HG03103 (cell line): ENCODE results near the gene IL1RAPL1.

ENCODE experiments used
- ATAC-seq: cut with Tn5 transposase; IDR thresholded peaks from one replicate; pipeline ENCODE4 v1.9.1; 2021; ENCODE audit warnings: low read depth; ENCODE audit not compliant: unreplicated experiment

Gene IL1RAPL1

DNA sequence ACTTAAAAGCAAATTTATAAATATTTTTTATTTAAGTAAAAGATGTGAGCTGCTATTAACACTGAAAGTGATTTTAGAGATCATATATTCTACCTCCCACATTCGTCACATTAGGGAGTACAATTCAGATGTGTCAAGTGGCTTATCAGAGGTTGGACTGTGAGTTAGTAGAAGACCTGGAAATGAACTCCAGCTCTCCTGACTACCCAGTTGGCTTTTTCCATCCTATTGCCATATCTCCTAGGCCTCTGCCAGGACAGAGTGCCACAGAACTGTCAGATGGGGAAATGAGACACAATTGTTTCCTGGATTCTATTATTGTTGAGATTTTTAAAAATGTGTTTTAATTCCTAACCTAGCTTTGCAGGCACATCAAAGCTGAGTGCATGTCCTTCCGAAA lies 994.0 kb downstream of the IL1RAPL1 start:
- ATAC-seq = no peak

DNA sequence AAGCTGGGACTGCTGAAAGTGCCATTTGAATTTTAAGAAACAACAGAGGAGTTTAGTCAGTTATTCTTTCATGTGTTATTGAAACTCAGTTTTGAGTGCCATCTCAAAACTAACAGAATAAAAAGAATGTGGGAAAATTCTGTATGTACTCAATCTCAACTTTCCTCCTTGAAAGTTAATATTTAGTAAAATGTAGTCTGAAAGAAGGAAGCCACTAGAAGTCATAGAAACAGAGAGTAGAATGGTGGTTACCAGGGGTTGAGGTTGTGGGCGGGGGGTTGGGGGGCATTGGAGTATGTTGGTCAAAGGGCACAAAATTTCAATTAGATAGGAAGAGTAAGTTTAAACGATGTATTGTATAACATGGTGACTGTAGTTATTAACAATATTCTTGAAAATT lies 999.9 kb downstream of the IL1RAPL1 start:
- ATAC-seq = no peak

DNA sequence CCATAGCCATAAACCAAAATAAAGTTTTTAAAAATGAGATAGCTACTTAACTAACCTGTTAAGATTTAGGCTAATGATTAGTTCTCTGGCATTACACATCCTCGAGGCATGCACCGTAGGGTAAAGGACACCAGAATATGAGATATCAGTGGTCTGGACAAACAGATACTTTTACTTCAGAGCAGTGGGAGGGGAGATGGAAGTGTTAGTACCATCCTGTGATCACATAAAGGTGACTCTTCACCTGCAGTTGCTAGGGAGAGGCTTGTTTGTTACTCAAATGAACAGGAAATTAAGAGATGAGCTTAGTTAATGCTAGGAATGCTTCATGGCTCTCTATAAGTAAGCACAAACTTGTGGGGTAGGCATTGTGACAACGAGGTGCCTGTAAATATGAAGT lies 1003.7 kb downstream of the IL1RAPL1 start:
- no peak for ATAC-seq

DNA sequence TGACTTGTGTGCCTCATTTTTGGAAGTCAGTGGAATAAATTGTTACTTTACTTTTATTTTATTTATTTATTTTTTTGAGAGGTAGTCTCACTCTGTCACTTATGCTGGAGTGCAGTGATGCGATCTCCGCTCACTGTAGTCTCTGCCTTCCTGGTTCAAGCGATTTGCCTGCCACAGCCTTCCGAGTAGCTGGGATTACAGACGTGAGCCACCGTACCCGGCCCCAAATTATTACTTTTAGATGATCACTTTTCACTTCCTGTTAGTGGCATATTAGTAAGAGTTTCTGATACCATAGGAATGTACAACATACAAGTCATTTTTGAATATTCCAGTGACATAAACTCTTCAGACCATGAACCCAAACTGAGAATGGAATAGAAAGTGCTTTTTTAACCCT lies 1017.1 kb downstream of the IL1RAPL1 start:
- ATAC-seq = no peak

DNA sequence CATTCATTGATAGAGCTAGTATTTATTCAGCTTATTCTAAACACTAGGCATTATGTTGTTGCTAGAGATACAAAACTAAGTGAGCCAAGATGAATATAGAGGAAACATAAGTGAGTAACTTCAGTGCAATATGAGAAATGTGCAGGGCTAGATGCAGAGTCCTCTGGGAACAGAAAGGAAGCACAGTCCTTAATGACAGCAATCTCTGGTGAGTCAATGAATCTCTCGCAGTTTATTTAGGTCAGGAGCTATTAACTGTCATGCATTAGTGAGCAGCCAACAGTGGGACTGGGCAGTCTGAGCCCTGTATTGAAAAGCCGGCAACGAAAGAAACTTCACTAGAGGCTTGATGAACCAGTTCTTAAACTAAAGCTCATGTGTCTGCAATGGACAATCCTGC lies 1030.0 kb downstream of the IL1RAPL1 start:
- ATAC-seq = no peak

DNA sequence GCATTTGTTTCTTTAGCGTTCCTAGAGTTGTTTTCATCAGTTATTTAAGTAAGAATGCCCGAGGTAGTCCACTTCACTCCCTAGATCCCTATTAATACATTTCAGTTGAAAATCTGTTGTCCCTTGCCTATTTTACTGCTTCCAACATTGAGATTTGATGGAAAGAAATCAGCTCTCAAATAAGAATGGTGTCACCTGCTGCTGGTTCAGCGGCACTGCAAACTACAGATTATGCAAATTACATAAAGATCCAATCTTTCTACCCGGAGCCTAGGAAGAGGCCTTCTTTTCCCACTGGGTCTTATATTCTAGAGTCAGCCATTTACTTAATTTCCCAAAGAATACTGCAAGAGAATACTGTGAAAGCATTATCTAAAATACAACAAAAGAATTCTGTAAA lies 1030.5 kb downstream of the IL1RAPL1 start:
- no peak for ATAC-seq

DNA sequence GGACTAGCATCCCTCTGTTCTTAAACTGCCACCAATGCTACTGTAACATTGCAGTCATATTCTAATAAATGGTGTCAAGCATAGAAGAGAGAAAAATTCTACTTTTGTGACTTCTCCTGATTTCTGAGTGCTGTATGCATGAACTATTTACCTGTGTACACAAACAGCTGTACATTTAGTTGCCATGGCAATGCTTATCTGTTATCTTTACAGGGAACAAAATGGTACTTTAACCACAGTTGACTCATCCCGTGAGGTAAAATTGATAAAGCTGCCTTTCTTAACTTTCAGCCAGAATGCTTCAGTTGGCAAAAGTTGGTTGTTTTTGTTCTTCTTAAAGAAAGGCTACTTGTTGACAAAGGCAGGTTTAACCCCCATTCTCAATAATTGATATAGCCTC lies 1040.6 kb downstream of the IL1RAPL1 start:
- ATAC-seq = no peak

DNA sequence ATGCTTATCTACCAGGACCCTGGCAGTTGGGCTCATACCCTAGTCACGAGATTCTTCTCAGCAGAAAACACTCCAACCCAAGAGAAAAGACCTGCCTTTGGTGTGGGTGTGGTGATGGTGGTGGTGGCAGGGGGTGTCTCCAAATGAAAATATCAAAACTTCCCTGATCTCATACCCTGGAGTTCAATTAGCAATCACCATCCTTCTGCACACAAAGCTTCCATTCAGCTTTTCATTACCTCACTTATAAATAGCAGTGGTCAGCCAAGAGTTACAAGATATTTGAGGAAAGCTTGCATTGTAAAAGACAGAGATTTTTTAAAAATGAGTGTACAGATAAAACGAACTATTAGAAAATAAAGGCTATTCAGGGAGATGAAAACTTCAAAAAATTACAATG lies 1047.3 kb downstream of the IL1RAPL1 start:
- no peak for ATAC-seq

DNA sequence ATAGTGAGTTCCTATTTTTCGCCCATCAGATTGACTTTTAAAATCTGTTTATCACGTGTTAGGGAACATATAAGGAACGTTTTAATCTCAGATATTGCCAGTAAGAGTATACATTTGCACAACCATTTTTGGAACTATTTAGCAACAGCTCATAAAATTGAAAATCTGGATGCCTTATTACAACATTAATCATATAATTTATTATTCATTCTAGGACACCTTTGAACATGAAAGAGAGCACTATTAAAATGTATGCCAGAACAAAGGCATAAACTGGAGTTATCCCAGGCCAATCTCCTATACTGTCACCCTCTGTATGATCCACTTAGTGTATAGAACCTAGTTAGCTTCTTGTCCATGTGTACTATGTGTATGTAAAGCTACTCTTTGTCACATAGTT lies 1049.1 kb downstream of the IL1RAPL1 start:
- no peak for ATAC-seq

DNA sequence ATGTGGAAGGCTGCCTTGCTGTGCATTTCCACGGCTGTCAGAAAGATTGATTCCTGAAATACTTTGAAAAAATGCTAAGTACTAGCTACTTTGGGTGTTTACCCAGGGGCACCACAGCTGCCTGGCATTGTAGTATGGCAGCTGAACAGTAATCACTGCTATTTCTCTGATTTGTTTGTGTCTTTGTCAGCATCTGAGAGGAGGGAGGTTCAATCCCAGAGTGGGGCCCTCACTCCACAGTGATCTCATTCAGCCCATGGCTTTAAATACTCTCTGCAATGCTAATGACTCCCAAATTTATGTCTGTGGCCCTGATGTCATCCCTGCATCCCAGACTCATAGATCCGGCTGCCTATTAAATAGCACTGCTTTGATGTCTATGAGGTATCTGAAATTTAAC lies 1052.9 kb downstream of the IL1RAPL1 start:
- ATAC-seq = no peak

DNA sequence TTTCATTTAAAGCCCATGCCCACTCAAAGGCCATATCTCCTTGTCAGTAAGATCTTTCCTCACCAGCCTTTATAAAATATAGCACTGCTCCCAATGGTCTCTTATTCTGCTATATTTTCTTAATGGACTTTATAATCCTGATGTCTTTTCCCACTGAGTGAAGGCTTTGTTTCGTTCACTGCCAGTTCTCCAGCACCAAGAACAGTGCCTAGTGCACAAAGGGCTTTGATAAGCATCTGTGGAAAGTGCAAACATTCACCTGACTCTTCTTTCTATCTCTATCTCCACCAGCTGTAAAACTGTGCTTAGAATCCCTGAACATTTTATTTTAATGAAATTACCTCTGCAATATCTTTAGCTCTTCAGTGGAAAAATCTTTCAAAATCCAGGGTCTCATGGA lies 1054.2 kb downstream of the IL1RAPL1 start:
- ATAC-seq = no peak

DNA sequence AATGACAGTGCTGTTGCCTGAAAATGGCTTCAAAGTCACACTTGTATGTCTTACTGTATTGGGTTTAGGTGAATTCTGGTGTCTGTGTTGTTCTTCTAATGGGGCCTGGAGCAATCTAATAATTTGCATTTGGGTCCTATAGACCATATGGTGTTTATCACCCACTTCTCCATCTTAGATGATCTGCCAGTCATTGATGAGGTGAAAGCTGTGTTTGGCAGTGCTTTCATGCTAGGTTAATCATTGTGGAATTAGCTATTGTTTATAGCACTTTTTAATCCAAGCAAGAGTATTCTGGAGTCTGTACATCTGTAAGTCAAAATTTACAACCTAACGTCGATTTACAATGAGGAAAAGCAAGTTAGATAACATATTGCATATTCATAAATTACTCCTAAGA lies 1055.9 kb downstream of the IL1RAPL1 start:
- no peak for ATAC-seq

DNA sequence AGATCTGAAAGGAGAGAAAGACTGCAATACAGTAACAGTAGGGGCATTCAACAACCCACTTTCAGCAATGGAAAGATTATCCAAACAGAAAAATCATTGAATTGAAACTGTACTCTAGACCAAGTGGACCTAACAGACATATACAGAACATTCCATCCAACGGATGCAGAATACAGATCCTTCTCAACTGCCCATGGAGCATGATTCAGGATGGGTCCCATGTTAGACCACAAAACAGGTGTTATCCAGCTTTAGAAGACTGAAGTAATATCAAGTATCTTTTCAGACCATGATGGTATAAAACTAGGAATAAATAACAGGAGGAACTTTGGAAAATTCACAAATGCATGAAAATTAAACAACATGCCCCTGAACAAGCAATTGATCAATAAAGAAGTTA lies 1060.9 kb downstream of the IL1RAPL1 start:
- no peak for ATAC-seq

DNA sequence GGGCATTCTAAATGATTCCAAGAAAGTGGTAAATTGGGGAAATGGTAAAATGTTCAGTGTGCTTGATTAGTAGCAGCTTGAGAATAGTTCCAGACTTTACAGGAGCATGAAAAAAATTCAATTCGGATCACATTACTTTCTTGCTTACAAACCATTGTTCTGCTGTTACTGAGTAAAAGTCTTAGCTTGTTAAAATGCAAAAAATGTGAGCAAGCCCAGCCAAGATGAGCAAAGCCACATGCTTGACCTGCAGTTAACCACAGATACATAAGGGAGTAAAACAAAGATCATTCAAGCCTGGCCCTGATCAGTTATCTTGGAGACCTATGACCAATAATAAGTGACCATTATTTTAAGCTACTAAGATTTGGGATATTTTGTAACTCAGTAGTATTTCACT lies 1065.2 kb downstream of the IL1RAPL1 start:
- no peak for ATAC-seq

DNA sequence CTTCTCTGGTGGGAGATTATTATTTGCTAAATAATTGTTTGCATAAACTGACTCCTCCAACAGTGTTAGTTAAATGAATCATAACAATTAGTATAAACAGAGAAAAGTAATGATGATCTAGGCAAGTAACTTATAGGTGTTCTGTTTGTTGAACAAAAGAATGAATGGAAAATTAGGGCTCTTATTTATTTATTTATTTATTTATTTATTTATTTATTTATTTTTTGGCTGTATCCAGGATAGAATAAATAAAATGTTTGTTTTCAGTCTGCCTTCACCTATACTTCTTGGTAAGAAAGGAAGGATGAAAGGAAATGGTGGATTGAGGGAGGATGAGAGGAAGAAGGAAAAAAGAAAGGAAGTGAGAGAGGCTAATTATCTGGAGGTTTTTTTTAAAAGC lies 1066.5 kb downstream of the IL1RAPL1 start:
- ATAC-seq = no peak

DNA sequence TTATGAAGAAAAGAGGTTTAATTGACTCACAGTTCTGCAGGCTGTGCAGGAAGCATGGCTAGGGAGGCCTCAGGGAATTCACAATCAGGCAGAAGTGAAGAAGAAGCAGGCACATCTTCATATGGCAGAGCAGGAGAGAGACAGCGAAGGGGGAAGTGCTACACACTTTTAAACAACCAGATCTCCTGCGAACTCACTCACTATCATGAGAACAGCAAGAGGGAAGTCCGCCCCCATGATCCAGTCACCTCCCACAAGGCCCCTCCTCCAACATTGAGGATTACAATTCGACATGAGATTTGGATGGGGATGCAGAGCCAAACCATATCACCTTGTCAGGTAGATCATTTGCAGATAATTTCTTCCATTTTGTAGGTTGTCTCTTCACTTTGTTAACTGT lies 1072.7 kb downstream of the IL1RAPL1 start:
- ATAC-seq = no peak

DNA sequence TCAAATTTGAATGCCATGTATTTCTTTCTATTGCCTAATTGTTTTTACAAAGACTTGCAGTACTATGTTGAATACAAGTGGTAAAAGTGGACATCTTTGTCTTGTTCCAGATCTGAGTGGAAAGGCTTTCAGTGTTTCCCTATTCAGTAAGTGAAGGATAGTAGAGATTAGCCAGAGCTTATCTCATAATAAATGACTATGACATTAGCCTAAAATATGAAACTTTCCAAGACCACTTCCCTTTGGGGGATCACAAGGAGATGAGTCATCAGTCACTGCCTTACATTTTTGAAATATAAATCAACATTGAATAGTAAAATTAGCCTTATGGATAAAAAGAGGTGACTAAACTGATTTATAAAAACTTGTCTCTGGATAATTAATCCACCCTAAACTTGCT lies 1074.0 kb downstream of the IL1RAPL1 start:
- ATAC-seq = no peak

DNA sequence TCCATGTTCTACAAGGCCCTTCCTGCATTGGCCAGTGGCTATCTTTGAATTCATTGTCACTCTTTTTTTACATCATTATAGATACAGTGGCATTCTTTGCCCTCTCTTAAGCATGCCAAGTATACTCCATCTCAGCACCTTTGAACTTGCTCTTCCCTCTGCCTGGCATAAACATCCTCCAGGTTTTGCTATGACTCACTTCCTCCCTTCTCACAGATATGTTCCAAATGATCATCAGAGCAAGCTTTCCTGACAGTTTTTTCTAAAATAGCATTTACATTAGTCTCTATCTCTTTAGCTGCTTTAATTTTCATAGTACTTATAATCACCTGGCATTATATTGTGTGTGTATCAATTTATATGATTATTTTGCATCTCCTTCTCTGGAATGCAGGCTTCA lies 1074.9 kb downstream of the IL1RAPL1 start:
- no peak for ATAC-seq

DNA sequence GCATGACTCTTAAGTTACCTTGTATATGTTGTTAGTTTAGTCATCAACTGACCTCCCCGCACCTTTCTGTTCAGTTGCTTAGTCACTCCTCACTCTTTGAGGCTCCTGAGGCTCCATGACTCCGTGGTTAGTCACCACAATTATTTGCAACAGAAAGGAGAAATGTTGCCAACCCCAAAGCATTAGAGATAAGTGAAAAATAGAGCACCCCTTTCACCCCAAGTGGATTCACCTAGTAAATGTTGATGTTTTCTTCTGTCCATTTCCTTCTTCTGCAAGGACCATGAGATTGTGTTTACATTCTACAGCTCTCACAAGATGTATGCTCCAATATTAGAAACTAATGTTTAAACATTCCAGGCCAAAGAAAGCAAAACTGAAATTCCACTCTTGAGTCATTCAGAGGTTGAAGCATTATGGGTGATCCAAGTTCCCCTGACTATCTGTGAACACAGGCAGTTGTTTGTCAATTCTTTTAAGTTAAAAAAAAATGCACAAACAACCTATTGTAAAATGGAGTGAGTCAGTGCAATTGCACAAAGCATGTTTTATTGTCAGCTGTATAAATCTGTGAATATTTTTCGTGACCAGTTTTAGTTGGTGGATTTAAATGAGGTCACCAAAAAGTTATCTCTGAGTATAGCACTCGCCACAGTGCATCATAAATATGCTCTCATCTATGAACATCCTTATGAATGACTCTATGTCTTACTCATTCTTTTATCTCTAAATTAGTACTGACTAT lies 1075.7 kb downstream of the IL1RAPL1 start:
- no peak for ATAC-seq

DNA sequence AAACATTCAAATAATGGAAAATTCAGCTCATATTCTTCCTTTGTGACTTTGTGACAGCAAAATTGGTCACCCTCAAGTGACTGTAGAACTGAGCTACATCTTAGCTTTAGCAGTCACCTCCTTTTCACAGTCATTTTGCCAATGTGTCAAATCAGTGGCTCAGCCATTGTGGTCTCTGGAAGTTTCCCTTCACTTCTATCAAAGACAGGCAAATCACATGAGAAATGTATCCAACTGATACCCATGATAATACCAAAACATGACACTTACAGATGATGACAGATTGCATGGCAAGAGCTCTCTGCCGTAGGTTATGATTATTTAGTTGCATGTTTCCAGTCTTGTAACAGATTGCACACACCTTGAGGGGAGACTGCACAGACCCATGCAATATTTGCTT lies 1078.3 kb downstream of the IL1RAPL1 start:
- no peak for ATAC-seq

DNA sequence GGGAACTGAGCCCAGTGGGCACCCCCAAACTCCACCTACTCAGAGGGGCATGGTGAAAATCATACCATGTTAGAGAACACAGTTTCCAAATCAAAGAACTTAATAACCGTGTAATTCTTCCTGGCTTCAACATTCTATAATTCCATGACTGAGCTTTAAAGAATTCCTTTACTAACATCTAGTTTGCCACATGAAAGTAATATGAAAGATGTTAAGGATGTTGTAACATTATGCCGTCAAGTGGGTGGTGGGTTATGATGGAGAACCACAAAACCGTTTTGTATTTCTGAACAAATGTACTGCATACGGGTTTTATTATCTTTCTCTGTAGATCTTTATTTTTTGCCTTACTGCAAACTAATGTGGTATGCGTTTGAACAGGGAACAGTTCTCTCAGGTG lies 1079.1 kb downstream of the IL1RAPL1 start:
- ATAC-seq = no peak

DNA sequence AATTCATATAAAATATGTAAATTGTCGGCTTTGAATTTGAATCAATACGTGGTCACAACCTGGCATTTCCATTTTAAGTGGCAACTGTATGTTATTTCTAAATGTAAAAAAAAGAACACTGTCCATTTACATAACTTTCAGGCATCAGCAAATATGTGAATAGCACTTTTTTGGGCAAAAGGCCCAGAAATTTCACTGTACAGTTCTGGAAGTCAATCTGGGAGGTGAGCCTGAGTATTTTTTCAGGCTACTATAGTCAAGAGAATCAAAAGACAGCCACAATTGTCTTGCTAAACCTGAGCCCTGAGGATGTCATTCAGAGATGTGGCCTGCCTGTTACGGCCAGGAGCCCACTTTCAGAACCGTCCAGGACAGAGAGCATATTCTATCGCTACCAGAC lies 1084.2 kb downstream of the IL1RAPL1 start:
- ATAC-seq = no peak

DNA sequence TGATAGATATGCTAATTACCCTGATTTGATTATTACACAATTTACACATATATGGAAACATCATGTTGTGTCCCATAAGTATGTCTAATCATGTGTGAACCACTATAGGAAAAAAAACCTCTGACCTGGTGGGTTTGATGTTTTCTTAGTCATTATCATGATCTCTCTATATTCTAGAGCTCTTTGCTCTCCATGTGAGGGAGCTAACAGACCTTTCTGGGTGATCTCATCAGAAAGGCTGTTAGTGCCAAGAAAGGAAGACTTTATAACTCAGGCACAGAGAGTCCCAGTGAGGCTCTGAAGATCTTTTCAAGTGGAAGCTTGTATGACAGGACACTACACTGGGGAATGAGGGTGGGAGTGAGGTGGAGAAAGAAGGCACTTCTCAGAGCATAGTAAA lies 1100.4 kb downstream of the IL1RAPL1 start:
- no peak for ATAC-seq
